Endothelial cell of umbilical vein (primary cell): ENCODE measurements around the gene CORO2B.

Experiments used
- EZH2 ChIP-seq: IDR thresholded peaks from 2 replicates; pipeline ENCODE4 v1.6.1; 2012; ENCODE audit warnings: borderline replicate concordance, low read depth, mild to moderate bottlenecking, moderate library complexity, low read length, inconsistent platforms; ENCODE audit not compliant: severe bottlenecking
- FOS ChIP-seq: IDR thresholded peaks from 2 replicates; pipeline ENCODE4 v1.6.1; 2011; ENCODE audit warnings: mild to moderate bottlenecking, low read length, moderate library complexity, borderline replicate concordance; ENCODE audit not compliant: insufficient read depth
- POLR2A ChIP-seq: IDR thresholded peaks from 2 replicates; pipeline ENCODE4 v1.6.1; 2012; ENCODE audit warnings: low read depth, mild to moderate bottlenecking, control low read depth, low read length
- POLR2AphosphoS5 ChIP-seq: IDR thresholded peaks from 2 replicates; pipeline ENCODE4 v1.6.1; 2012; ENCODE audit warnings: low read depth, mild to moderate bottlenecking, control low read depth, low read length, moderate library complexity; ENCODE audit not compliant: insufficient read depth
- TF ChIP-seq, protein P1 (sequence below), 2 donors: IDR thresholded peaks; 1 replicate in 1 of 2; 2 replicates in 1 of 2; pipeline ENCODE4 v1.5.1; 2011; ENCODE audit warnings: low read length in 2 of 2, mild to moderate bottlenecking in 2 of 2, moderate library complexity in 2 of 2, control low read depth in 1 of 2, inconsistent platforms in 1 of 2, low read depth in 1 of 2; ENCODE audit not compliant: insufficient read depth in 1 of 2; ENCODE audit errors: extremely low read depth in 1 of 2
- TF ChIP-seq, protein P2 (sequence below): IDR thresholded peaks from 2 replicates; pipeline ENCODE4 v1.6.1; 2011; ENCODE audit not compliant: insufficient read depth, insufficient read length

DNA sequence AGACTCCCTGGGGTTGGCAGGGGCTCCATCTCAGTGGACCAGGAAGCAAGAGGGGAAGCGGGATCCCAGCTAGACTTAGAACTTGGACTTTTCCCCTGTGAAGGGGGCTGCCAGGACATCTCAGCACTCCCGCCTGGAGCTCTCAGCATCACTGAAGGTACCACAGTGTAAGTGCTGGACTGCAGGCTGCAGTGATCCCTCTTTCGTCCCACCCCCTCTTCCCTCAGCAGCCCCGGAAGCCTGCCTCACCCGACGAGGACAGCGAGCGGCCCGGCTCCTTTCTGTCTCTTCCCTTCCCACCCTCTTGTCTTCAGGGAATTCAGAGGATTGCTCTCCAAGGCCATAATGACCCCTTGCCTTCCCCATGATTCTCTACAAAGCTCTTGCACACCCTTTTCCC, 147.5 kb downstream of the CORO2B start:
- TF ChIP-seq POLR2A (no peak), EZH2 (no peak), POLR2AphosphoS5 (no peak), FOS (no peak)
- TF ChIP-seq, protein P1, sequence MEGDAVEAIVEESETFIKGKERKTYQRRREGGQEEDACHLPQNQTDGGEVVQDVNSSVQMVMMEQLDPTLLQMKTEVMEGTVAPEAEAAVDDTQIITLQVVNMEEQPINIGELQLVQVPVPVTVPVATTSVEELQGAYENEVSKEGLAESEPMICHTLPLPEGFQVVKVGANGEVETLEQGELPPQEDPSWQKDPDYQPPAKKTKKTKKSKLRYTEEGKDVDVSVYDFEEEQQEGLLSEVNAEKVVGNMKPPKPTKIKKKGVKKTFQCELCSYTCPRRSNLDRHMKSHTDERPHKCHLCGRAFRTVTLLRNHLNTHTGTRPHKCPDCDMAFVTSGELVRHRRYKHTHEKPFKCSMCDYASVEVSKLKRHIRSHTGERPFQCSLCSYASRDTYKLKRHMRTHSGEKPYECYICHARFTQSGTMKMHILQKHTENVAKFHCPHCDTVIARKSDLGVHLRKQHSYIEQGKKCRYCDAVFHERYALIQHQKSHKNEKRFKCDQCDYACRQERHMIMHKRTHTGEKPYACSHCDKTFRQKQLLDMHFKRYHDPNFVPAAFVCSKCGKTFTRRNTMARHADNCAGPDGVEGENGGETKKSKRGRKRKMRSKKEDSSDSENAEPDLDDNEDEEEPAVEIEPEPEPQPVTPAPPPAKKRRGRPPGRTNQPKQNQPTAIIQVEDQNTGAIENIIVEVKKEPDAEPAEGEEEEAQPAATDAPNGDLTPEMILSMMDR (IDR thresholded peaks at IDR 0.05; ENCODE audit: extremely low read depth in 1 of 2, insufficient read depth in 1 of 2, low read depth in 1 of 2, low read length in 2 of 2): no peak
- TF ChIP-seq, protein P2, sequence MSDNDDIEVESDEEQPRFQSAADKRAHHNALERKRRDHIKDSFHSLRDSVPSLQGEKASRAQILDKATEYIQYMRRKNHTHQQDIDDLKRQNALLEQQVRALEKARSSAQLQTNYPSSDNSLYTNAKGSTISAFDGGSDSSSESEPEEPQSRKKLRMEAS: no peak
